ENCODE measurements around the gene STK10. TPM values are rescaled to one million over a fixed set of nuclear protein-coding genes. Genes with fewer than 3 reads are reported as not detected.

STK10 gene
- total RNA-seq, 1 experiment from 2014 or later: 22.9 TPM

DNA sequence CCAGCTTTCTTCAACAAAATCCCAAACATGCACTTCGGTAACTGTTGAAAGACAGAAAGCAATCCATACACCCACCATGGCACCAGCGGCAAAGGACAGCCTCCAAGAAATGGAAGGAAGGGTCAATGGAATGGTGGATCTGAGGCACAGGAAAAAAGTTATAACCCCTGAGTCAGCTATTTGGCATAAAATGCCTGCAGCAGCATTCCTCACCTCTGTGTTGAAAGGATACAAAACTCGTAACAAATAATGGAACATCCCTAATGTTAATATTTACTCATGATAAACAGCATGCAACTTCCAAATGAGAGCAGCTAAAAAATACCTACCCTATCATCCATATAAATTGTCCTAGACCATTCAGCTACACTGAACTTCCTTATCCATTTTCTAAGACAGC is 191.0 kb downstream of the STK10 start:
- H3K4me1 ChIP-seq (ENCODE audit: control insufficient read depth in 1 of 2, insufficient read depth in 2 of 2, low read length in 2 of 2): no peaks in the 10 kb centered on the region
- peaks cover 98% of the 10 kb centered on the region for H3K79me2 ChIP-seq (ENCODE audit: insufficient read depth, low read length)
- H3K9ac ChIP-seq (ENCODE audit: low read length): no peak overlapping the region
- ChIA-PET CTCF (interaction anchor here (1.1 to 1.5 kb wide), 2 partner anchors 9 to 89 kb away, joined by 3 read pairs; partner anchors contain the start of gene FBXW11), RAD21 (ENCODE audit: low non-redundant PET in 1 of 2, low total read pairs in 2 of 2, uncharacterized antibody in 2 of 2, unreplicated experiment in 2 of 2) (no interaction called here), POLR2A (interaction anchor here (1.1 to 1.6 kb wide), 2 partner anchors 10 kb away, joined by 3 to 6 read pairs; partner anchors contain the start of gene FBXW11)
- intact Hi-C loops (cut with micrococcal nuclease): no loop called here
- BruUV-seq (replicated peaks): no TSS peak
- no peaks in the 10 kb centered on the region for H3K36me3 ChIP-seq (ENCODE audit: control insufficient read depth in 1 of 2, insufficient read depth in 2 of 2, low read length in 2 of 2)
- DNase-seq (ENCODE audit: low read depth, low spot score) (no peak), ATAC-seq (no peak)
- H3K4me2 ChIP-seq (ENCODE audit: low read length): no peak overlapping the region
- H3K9me2 ChIP-seq (ENCODE audit: insufficient read depth): no peaks in the 10 kb centered on the region
- no peak overlapping the region for H3K27ac ChIP-seq (ENCODE audit: low read depth, low read length)
- H4K20me1 ChIP-seq (ENCODE audit: insufficient read depth): peaks cover 10% of the 10 kb centered on the region; the same call in 1 of the 2 replicates
- H3K9me3 ChIP-seq (ENCODE audit: control insufficient read depth in 1 of 2, insufficient read depth in 1 of 2, low read depth in 1 of 2, low read length in 2 of 2): no peaks in the 10 kb centered on the region
- no peaks in the 10 kb centered on the region for H3K27me3 ChIP-seq (ENCODE audit: insufficient read depth, low read length)
- H3K4me3 ChIP-seq (replicated peaks in 1 of 2; ENCODE audit: low read depth in 1 of 2, low read length in 2 of 2): no peak overlapping the region
- H2AFZ ChIP-seq (ENCODE audit: low read depth, low read length, poor library complexity, severe bottlenecking): no peak overlapping the region
- TF ChIP-seq EZH2 (IDR thresholded peaks at IDR 0.05) (no peak), SRF (IDR thresholded peaks at IDR 0.05; ENCODE audit: low read depth) (no peak), ZFX (IDR thresholded peaks at IDR 0.05) (no peak), EGR1 (IDR thresholded peaks at IDR 0.05; ENCODE audit: low read depth) (no peak), SP1 (IDR thresholded peaks at IDR 0.05; ENCODE audit: low read depth) (no peak), POLR2A (IDR thresholded peaks at IDR 0.05; ENCODE audit: borderline replicate concordance, extremely low read depth, insufficient read depth, insufficient read length) (no peak), CEBPB (IDR thresholded peaks at IDR 0.05; ENCODE audit: low read depth) (no peak), SIN3A (IDR thresholded peaks at IDR 0.05; ENCODE audit: low read depth) (no peak), EZH2phosphoT487 (IDR thresholded peaks at IDR 0.05; ENCODE audit: borderline replicate concordance) (no peak), YY1 (IDR thresholded peaks at IDR 0.05; ENCODE audit: extremely low read depth, insufficient replicate concordance, low read depth, low read length) (no peak), FOSL1 (IDR thresholded peaks at IDR 0.05; ENCODE audit: low read depth) (no peak), CBX3 (IDR thresholded peaks at IDR 0.05; ENCODE audit: low read depth) (no peak), ZNF274 (IDR thresholded peaks at IDR 0.05; ENCODE audit: low read depth, low read length) (no peak), ATF3 (IDR thresholded peaks at IDR 0.05) (no peak), JUND (IDR thresholded peaks at IDR 0.05) (no peak), MAX (IDR thresholded peaks at IDR 0.05) (no peak), TCF7L2 (IDR thresholded peaks at IDR 0.05; ENCODE audit: borderline replicate concordance, extremely low read depth, insufficient read depth, insufficient read length) (no peak)
- TF ChIP-seq, protein P1, sequence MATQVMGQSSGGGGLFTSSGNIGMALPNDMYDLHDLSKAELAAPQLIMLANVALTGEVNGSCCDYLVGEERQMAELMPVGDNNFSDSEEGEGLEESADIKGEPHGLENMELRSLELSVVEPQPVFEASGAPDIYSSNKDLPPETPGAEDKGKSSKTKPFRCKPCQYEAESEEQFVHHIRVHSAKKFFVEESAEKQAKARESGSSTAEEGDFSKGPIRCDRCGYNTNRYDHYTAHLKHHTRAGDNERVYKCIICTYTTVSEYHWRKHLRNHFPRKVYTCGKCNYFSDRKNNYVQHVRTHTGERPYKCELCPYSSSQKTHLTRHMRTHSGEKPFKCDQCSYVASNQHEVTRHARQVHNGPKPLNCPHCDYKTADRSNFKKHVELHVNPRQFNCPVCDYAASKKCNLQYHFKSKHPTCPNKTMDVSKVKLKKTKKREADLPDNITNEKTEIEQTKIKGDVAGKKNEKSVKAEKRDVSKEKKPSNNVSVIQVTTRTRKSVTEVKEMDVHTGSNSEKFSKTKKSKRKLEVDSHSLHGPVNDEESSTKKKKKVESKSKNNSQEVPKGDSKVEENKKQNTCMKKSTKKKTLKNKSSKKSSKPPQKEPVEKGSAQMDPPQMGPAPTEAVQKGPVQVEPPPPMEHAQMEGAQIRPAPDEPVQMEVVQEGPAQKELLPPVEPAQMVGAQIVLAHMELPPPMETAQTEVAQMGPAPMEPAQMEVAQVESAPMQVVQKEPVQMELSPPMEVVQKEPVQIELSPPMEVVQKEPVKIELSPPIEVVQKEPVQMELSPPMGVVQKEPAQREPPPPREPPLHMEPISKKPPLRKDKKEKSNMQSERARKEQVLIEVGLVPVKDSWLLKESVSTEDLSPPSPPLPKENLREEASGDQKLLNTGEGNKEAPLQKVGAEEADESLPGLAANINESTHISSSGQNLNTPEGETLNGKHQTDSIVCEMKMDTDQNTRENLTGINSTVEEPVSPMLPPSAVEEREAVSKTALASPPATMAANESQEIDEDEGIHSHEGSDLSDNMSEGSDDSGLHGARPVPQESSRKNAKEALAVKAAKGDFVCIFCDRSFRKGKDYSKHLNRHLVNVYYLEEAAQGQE (IDR thresholded peaks at IDR 0.05; ENCODE audit: low read depth): no peak
- TF ChIP-seq, protein P2, sequence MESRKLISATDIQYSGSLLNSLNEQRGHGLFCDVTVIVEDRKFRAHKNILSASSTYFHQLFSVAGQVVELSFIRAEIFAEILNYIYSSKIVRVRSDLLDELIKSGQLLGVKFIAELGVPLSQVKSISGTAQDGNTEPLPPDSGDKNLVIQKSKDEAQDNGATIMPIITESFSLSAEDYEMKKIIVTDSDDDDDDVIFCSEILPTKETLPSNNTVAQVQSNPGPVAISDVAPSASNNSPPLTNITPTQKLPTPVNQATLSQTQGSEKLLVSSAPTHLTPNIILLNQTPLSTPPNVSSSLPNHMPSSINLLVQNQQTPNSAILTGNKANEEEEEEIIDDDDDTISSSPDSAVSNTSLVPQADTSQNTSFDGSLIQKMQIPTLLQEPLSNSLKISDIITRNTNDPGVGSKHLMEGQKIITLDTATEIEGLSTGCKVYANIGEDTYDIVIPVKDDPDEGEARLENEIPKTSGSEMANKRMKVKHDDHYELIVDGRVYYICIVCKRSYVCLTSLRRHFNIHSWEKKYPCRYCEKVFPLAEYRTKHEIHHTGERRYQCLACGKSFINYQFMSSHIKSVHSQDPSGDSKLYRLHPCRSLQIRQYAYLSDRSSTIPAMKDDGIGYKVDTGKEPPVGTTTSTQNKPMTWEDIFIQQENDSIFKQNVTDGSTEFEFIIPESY (IDR thresholded peaks at IDR 0.05; ENCODE audit: extremely low read depth, insufficient replicate concordance, low read length): no peak
